Stimulated activated CD4-positive, alpha-beta T cell treated with anti-CD3 and anti-CD28 coated beads, Interleukin-4, amount 100 ng/mL, for 4 hours (primary cell): ENCODE data around the gene EDIL3.
A peak's percentile ranks its signal among the peaks of the same experiment; 100 is the strongest.

Source experiments
- DNase-seq, 2 experiments: peaks; one replicate each; pipeline ENCODE4 v3.0.0-alpha.2; 2020

EDIL3 gene

GRCh38 chr5:83937837-83938236, 446.8 kb downstream of the EDIL3 start:
- no peak for DNase-seq

- DNase-seq, result no peak
Observed at GRCh38 chr5:83931969-83932368, 452.7 kb downstream of the EDIL3 start.

- DNase-seq, result peak in 1 of 2 experiments; percentile 21
Observed at GRCh38 chr5:83927140-83927733, 457.4 kb downstream of the EDIL3 start.

- DNase-seq, result no peak
Observed at GRCh38 chr5:83925955-83926337, 458.7 kb downstream of the EDIL3 start.

- DNase-seq, result no peak
Observed at GRCh38 chr5:83925321-83925954, 459.2 kb downstream of the EDIL3 start.

GRCh38 chr5:83924891-83925290, 459.8 kb downstream of the EDIL3 start:
- DNase-seq, result no peak

GRCh38 chr5:83924171-83924570, 460.5 kb downstream of the EDIL3 start:
- no peak for DNase-seq

GRCh38 chr5:83922699-83923098, 462.0 kb downstream of the EDIL3 start:
- no peak for DNase-seq

GRCh38 chr5:83921666-83922193, 462.9 kb downstream of the EDIL3 start:
- DNase-seq, result no peak

GRCh38 chr5:83919071-83920041, 465.3 kb downstream of the EDIL3 start:
- DNase-seq, result no peak

- no peak for DNase-seq
Observed at GRCh38 chr5:83917261-83917908, 467.3 kb downstream of the EDIL3 start.

GRCh38 chr5:83914662-83915418, 469.8 kb downstream of the EDIL3 start:
- DNase-seq, result no peak

- no peak for DNase-seq
Observed at GRCh38 chr5:83914199-83914598, 470.5 kb downstream of the EDIL3 start.

- no peak for DNase-seq
Observed at GRCh38 chr5:83913593-83913992, 471.1 kb downstream of the EDIL3 start.

GRCh38 chr5:83911367-83911919, 473.2 kb downstream of the EDIL3 start:
- DNase-seq, result no peak

- DNase-seq, result no peak
Observed at GRCh38 chr5:83900306-83900705, 484.4 kb downstream of the EDIL3 start.

GRCh38 chr5:83899326-83899970, 485.2 kb downstream of the EDIL3 start:
- DNase-seq, result no peak

- no peak for DNase-seq
Observed at GRCh38 chr5:83895860-83896259, 488.8 kb downstream of the EDIL3 start.

- DNase-seq, result no peak
Observed at GRCh38 chr5:83891261-83891660, 493.4 kb downstream of the EDIL3 start.
